C4-2B (cell line): Measurements from ENCODE around the gene ENO3.
A peak's percentile ranks its signal among the peaks of the same experiment; 100 is the strongest.

Experiments used
- CTCF ChIP-seq: fragments of 450-650 bp; conservative IDR thresholded peaks from 2 replicates; pipeline ENCODE4 v1.5.1; 2017; ENCODE audit warnings: mild to moderate bottlenecking
- ZFX ChIP-seq: fragments of 450-650 bp; IDR thresholded peaks from 2 replicates; pipeline ENCODE4 v1.6.1; 2017

GRCh38 chr17:4967539-4968485 is 16.9 kb downstream of the ENO3 start, which contains the start of gene SPAG7:
- no peak for TF ChIP-seq CTCF
- TF ChIP-seq ZFX, result peak; percentile 37; the same call in 1 of the 2 replicates
